Effector memory CD8-positive, alpha-beta T cell (primary cell): Measurements from ENCODE around the gene SYNGR1.
"Not testable (repeated sequence)": the region's sequence is repeated elsewhere in the genome, so short reads cannot be mapped to it uniquely, and the experiment has no call there.

Source experiments
- ATAC-seq: fragments of 150-1000 bp; cut with Tn5 transposase; replicated peaks from 2 replicates; pipeline ENCODE4 v1.10.0; 2021; ENCODE audit warnings: mild to moderate bottlenecking, moderate library complexity
- DNase-seq, 3 experiments: peaks; one replicate each; pipeline ENCODE4 v3.0.0; 2021
- H3K27ac Mint-ChIP-seq, 2 donors: one replicate each; pipeline ENCODE4 v1.8.0; 2022; ENCODE audit warnings: mild to moderate bottlenecking in 2 of 2, mixed read lengths in 2 of 2, moderate library complexity in 2 of 2
- H3K27me3 Mint-ChIP-seq, 2 donors: one replicate each; pipeline ENCODE4 v1.8.0; 2022; ENCODE audit warnings: mixed read lengths in 2 of 2
- H3K36me3 Mint-ChIP-seq: one replicate; pipeline ENCODE4 v1.8.0; 2022; ENCODE audit warnings: mild to moderate bottlenecking, moderate library complexity, mixed read lengths; ENCODE audit not compliant: insufficient read depth
- H3K4me1 Mint-ChIP-seq, 2 donors: one replicate each; pipeline ENCODE4 v1.8.0; 2022; ENCODE audit warnings: low read depth in 2 of 2, mixed read lengths in 2 of 2
- H3K4me3 Mint-ChIP-seq, 2 donors: one replicate each; pipeline ENCODE4 v1.8.0; 2022; ENCODE audit warnings: mild to moderate bottlenecking in 2 of 2, mixed read lengths in 2 of 2, moderate library complexity in 2 of 2
- H3K9me3 Mint-ChIP-seq, 2 donors: one replicate each; pipeline ENCODE4 v1.8.0; 2022; ENCODE audit warnings: mixed read lengths in 2 of 2

Gene SYNGR1

DNA sequence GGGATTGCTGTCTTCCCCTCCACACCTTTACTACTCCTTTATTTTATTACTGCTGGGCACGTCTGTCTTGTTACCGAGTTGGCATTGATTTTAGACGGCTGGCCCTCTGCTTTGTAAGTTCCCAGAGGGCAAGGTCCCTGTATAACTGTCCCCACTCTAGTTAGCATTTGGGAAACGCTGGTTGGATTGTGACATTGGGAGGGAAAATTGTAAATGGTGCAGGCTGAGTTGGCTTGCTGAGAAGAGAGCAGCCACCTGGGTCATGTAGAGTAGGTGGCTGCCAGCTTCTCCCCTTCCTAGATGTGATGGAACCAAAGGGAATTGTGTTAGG lies 51.5 kb downstream of the SYNGR1 start:
- no peak for ATAC-seq

DNA sequence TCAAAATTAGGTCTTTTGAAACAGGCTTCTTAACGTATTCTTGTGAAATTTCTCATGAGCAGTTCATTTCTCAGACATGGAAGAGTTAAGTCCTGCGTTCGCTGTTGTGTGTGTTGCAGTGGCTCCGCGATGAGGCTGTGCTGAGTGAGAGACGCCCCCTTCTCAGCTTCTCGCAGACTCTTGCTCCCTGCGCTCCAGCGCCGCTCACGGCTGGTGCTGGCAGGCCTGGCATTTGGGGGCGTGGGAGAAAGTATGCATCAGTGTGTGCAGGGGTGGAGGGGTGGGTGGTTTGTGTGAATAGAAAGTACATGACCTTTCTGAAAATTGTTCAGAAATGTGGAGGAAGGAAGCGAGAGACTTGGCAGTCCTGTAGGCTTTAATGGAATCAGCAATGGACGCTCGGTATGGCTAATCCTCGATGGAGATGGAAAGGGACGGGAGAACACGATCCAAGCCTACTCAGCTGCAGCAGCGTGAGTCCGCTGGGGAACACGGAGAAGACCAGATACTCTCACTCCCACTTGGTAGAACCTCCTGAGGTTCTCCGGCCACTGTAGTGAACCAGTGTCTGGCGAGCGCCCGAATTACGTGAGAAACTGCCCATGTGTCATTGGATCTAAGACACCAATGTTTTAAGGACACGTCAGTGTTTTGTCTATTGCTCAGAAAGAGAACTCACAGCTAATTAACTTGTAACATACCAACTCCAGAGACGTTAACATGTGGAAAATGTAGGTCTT lies 55.7 kb downstream of the SYNGR1 start:
- Mint-ChIP-seq H3K9me3 (no peaks in the 10 kb centered on the region), H3K27me3 (no peaks in the 10 kb centered on the region), H3K4me3 (no peak overlapping the region), H3K4me1 (peaks cover 23 to 38% of the 10 kb centered on the region in 2 donors), H3K27ac (peak overlapping the region in 1 of 2 donors; percentile 22), H3K36me3 (peaks cover 29% of the 10 kb centered on the region)
- ATAC-seq, result no peak
- DNase-seq, result no peak

More for the DNA sequence above, 51.5 kb downstream of the SYNGR1 start:
- peak overlapping the region; percentile 62 to 92 for H3K4me3 Mint-ChIP-seq
- H3K9me3 Mint-ChIP-seq, result no peaks in the 10 kb centered on the region
- H3K27ac Mint-ChIP-seq, result peak overlapping the region; percentile 22 to 41
- H3K4me1 Mint-ChIP-seq, result peaks cover 19 to 23% of the 10 kb centered on the region in 2 donors
- H3K27me3 Mint-ChIP-seq, result no peaks in the 10 kb centered on the region
- H3K36me3 Mint-ChIP-seq, result peaks cover 16% of the 10 kb centered on the region
- DNase-seq, result no peak

DNA sequence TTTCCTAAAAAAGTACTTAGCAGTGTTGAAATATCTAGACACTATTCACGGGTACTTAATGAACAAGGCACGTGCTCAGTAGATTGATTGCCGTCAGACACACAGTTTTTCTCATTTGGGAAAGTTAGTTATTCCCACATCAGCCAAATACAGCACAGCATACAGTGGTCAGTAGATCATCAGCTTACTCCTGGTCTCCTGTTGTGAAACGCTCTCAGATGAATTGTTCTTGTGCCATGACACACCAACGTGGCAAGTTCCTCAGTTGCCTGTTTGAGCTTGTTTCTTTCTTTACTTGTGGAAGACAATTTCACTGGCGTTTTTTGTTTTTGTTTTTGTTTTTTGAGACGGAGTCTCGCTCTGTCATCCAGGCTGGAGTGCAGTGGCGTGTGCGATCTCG lies 58.4 kb downstream of the SYNGR1 start:
- Mint-ChIP-seq H3K4me1 (peaks cover 17 to 39% of the 10 kb centered on the region in 2 donors), H3K4me3 (no peak overlapping the region), H3K27me3 (no peaks in the 10 kb centered on the region)

DNA sequence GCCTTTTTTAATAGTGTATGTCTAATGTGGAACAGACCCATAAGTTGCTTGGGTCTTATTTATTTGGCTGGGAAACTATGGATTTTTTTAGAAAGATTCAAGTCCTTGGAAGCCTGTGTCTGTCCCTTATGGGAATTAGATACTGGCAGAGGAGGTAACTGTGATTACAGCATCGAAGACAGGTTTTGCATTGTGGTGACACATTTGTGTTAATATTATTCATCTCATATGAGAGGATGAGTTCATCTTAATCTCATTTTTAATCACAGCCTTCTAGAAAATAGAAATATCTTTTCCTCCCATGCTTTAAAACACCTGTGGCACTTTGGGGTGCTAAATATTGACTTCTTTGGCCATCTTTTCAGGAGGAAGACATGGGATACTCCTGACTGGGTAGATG lies 59.0 kb downstream of the SYNGR1 start:
- H3K9me3 Mint-ChIP-seq, result no peaks in the 10 kb centered on the region
- peaks cover 17 to 38% of the 10 kb centered on the region in 2 donors for H3K4me1 Mint-ChIP-seq
- peaks cover 29% of the 10 kb centered on the region for H3K36me3 Mint-ChIP-seq
- DNase-seq, result no peak
- no peak overlapping the region for H3K4me3 Mint-ChIP-seq
- peak overlapping the region; percentile 17 to 68 for H3K27ac Mint-ChIP-seq
- no peak for ATAC-seq
- no peaks in the 10 kb centered on the region for H3K27me3 Mint-ChIP-seq

More for the DNA sequence above, 58.4 kb downstream of the SYNGR1 start:
- DNase-seq, result no peak
- no peak for ATAC-seq
- peaks cover 30% of the 10 kb centered on the region for H3K36me3 Mint-ChIP-seq
- H3K27ac Mint-ChIP-seq, result no peak overlapping the region
- no peaks in the 10 kb centered on the region for H3K9me3 Mint-ChIP-seq

DNA sequence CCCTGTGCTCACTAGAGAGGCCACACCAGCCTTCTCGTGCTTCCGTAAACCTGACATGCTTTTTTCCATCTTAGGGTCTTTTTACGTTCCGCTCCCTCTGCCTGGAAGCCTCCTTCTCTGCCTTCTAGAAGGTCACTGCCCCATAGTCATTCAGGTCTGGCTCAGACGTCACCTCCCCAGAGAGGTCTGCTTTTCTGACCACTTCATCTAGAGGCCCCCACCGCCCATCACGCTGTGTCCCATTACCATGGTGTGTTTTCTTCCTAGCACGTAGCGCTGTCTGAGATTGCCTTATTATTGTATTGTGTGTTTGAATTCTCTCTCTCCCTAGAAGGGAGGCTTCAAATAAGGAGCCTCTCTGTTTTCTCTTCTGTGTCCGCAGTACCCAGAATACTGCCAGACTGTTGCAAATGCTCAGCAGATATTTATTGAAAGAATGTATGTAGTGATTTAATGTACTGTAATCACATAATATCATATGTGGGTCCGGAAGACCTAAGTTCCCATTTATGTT lies 59.8 kb downstream of the SYNGR1 start:
- ATAC-seq (no peak), DNase-seq (no peak)
- peaks cover 20 to 41% of the 10 kb centered on the region in 2 donors for H3K4me1 Mint-ChIP-seq
- H3K27ac Mint-ChIP-seq, result peak overlapping the region; percentile 26 to 68
- no peaks in the 10 kb centered on the region for H3K27me3 Mint-ChIP-seq
- no peak overlapping the region for H3K4me3 Mint-ChIP-seq
- H3K36me3 Mint-ChIP-seq, result peaks cover 24% of the 10 kb centered on the region
- H3K9me3 Mint-ChIP-seq, result no peaks in the 10 kb centered on the region

DNA sequence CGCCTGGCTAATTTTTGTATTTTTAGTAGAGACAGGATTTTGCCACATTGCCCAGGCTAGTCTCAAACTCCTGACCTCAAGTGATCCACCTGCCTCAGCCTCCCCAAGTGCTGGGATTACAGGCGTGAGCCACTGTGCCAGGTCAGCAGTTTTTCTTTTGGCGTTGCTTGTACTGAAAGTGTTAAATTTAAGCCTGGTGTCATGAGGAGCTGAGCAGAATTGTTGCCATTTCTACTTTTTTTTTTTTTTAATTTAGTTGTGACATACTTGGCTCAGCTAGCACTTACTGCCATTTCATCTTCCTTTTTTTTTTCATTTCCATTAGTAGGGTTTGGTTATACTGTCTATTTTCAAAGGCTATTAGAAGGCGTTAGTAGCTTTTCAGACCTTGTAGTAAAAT lies 60.5 kb downstream of the SYNGR1 start:
- H3K9me3 Mint-ChIP-seq, result no peaks in the 10 kb centered on the region
- ATAC-seq (no peak), DNase-seq (no peak)
- H3K4me1 Mint-ChIP-seq, result peaks cover 19 to 41% of the 10 kb centered on the region in 2 donors
- peaks cover 24% of the 10 kb centered on the region for H3K36me3 Mint-ChIP-seq
- H3K27ac Mint-ChIP-seq, result peak overlapping the region in 1 of 2 donors; percentile 26
- no peaks in the 10 kb centered on the region for H3K27me3 Mint-ChIP-seq
- no peak overlapping the region for H3K4me3 Mint-ChIP-seq

DNA sequence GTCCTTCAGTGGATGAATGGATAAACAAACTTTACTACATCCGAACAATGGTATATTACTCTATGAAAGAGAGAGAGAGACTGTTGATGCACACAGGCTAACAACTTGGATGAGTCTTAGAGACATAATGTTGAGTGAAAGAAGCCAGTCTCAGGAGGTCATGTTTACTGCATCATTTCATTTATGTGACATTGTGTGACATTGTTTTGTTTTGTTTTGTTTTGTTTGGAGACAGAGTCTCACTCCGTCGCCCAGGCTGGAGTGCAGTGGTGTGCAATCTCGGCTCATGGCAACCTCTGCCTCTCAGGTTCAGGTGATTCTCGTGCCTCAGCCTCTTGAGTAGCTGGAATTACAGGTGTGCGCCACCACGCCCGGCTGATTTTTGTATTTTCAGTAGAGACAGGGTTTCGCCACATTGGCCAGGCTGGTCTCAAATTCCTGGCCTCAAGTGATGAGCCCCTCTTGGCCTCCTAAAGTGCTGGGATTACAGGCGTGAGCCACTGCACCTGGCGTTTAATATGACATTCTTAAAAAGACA lies 62.1 kb downstream of the SYNGR1 start:
- H3K27me3 Mint-ChIP-seq, result not testable (repeated sequence)

DNA sequence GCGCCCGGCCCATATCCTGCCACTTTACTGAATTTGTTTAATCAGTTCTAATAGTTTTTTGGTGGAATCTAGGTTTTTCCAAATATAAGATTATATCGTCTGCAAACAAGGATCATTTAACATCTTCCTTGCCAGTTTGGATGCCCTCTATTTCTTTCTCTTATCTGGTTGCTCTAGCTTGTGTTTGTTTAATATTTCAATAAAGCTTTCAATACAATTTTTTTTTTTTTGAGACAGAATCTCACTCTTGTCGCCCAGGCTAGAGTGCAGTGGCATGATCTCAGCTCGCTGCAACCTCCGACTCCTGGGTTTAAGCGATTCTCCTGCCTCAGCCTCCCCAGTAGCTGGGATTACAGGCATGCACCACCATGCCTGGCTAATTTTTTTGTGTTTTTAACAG lies 63.4 kb downstream of the SYNGR1 start:
- peak overlapping the region; percentile 50 to 55 for H3K4me3 Mint-ChIP-seq
- peaks cover 23% of the 10 kb centered on the region for H3K36me3 Mint-ChIP-seq
- H3K4me1 Mint-ChIP-seq, result peaks cover 16 to 33% of the 10 kb centered on the region in 2 donors
- not testable (repeated sequence) for ATAC-seq, H3K9me3 Mint-ChIP-seq, DNase-seq, H3K27me3 Mint-ChIP-seq
- peak overlapping the region; percentile 10 to 44 for H3K27ac Mint-ChIP-seq

More for the DNA sequence above, 62.1 kb downstream of the SYNGR1 start:
- H3K4me1 Mint-ChIP-seq, result peaks cover 19 to 39% of the 10 kb centered on the region in 2 donors
- not testable (repeated sequence) for H3K9me3 Mint-ChIP-seq, DNase-seq, ATAC-seq
- H3K36me3 Mint-ChIP-seq, result peaks cover 22% of the 10 kb centered on the region
- peak overlapping the region in 1 of 2 donors; percentile 52 for H3K27ac Mint-ChIP-seq
- H3K4me3 Mint-ChIP-seq, result peak overlapping the region; percentile 50 to 55

DNA sequence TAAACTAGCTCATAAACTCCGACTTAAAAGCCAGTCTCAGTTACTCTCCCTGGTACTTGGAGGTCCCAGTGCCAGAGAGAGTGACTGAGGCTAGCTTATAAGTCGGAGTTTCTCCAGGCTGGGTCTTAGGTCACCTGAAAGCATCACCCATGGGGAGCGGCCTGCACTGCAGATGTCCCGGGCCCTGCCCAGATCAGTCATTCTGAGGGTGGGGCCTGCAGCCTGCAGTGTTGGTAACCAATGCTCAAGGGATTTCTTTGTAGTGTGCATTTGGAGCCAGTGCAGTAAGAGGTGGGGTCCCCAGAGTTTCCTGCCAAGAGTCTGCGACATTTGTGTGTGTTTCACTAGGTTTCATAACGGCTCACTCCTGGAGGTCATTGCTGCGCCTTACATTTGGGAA lies 64.6 kb downstream of the SYNGR1 start:
- H3K4me1 Mint-ChIP-seq, result peaks cover 16 to 30% of the 10 kb centered on the region in 2 donors
- DNase-seq, result no peak
- no peaks in the 10 kb centered on the region for H3K27me3 Mint-ChIP-seq
- H3K36me3 Mint-ChIP-seq, result peaks cover 29% of the 10 kb centered on the region
- ATAC-seq, result no peak
- peak overlapping the region; percentile 85 to 89 for H3K27ac Mint-ChIP-seq
- no peak overlapping the region for H3K4me3 Mint-ChIP-seq
- H3K9me3 Mint-ChIP-seq, result no peaks in the 10 kb centered on the region

DNA sequence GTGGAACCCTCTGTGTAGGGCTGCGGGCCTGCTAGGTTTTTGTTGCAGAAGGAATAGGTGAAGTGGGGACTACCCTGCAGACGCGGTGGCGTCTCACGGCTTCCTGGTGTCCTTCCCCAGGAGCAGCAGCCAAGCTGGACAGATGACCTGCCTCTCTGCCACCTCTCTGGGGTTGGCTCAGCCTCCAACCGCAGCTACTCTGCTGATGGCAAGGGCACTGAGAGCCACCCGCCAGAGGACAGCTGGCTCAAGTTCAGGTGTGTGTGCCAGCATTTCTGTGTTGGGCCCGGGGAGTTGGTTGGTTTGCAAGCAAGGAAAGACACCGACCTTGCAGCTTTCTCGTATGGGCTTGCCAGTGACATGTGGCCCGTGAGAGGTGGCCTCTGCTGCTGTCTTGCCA lies 65.1 kb downstream of the SYNGR1 start:
- no peak overlapping the region for H3K27ac Mint-ChIP-seq
- H3K4me3 Mint-ChIP-seq, result no peak overlapping the region
- H3K36me3 Mint-ChIP-seq, result peaks cover 31% of the 10 kb centered on the region
- DNase-seq (no peak), ATAC-seq (no peak)
- peaks cover 15 to 26% of the 10 kb centered on the region in 2 donors for H3K4me1 Mint-ChIP-seq
- H3K9me3 Mint-ChIP-seq, result no peaks in the 10 kb centered on the region
- no peaks in the 10 kb centered on the region for H3K27me3 Mint-ChIP-seq

DNA sequence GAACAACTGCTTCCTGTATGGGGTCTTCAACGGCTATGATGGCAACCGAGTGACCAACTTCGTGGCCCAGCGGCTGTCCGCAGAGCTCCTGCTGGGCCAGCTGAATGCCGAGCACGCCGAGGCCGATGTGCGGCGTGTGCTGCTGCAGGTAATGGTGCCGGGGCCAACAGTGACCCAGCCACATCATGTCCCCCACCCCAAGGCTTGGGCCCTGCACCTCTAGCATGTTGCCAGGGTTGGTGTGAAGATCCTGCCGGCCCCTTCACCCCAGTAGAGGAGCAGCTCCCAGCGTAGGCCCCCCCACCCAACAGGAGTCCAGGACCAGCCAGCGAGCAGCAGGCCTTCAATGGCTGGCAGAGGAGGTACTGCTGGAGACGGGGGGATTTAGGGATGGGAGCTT lies 65.7 kb downstream of the SYNGR1 start:
- DNase-seq (no peak), ATAC-seq (no peak)
- Mint-ChIP-seq H3K27ac (no peak overlapping the region), H3K27me3 (no peaks in the 10 kb centered on the region), H3K4me1 (peaks cover 15 to 26% of the 10 kb centered on the region in 2 donors), H3K36me3 (peaks cover 30% of the 10 kb centered on the region), H3K4me3 (no peak overlapping the region), H3K9me3 (no peaks in the 10 kb centered on the region)

DNA sequence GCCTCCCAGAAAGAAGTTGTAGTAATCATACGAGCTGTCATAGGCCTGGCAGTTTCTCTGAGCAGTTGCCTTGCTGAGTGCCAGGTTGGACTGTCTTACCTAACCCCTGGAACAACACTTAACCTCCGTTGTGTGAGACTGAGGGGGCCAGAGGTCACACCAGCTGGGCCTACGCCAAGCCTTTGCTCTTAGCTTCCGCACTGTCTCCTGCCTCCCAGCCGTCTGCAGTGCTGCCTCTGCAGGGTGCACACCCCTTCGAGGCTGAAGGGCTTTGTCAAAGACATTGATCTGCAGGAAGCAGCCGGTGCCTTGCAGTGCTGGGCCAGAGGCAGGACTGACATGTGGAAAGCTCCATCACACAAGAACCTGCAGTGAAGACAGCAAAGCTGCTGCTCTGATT lies 66.5 kb downstream of the SYNGR1 start:
- Mint-ChIP-seq H3K4me3 (no peak overlapping the region), H3K4me1 (peaks cover 18 to 23% of the 10 kb centered on the region in 2 donors), H3K36me3 (peaks cover 32% of the 10 kb centered on the region), H3K9me3 (no peaks in the 10 kb centered on the region), H3K27ac (no peak overlapping the region), H3K27me3 (no peaks in the 10 kb centered on the region)
- ATAC-seq (no peak), DNase-seq (no peak)

DNA sequence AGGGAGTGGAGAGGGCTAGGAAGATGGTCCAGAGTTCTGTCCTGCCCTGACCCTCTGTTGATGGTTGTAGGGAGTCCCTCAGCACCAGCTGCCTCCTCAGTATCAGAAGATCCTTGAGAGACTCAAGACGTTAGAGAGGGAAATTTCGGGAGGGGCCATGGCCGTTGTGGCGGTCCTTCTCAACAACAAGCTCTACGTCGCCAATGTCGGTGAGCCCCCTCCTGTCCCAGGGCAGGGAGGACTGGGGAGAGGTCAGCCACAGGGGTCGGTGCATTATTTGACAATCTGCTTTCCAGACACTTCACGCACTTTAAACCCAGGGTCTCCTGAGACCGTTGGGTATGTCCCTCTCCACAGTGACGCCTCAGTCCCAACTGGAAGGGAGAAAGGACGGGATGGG lies 67.8 kb downstream of the SYNGR1 start:
- H3K9me3 Mint-ChIP-seq, result no peaks in the 10 kb centered on the region
- H3K27ac Mint-ChIP-seq, result no peak overlapping the region
- DNase-seq (no peak), ATAC-seq (no peak)
- H3K4me3 Mint-ChIP-seq, result no peak overlapping the region
- H3K36me3 Mint-ChIP-seq, result peaks cover 40% of the 10 kb centered on the region
- H3K27me3 Mint-ChIP-seq, result no peaks in the 10 kb centered on the region
- peaks cover 9 to 12% of the 10 kb centered on the region in 2 donors for H3K4me1 Mint-ChIP-seq

DNA sequence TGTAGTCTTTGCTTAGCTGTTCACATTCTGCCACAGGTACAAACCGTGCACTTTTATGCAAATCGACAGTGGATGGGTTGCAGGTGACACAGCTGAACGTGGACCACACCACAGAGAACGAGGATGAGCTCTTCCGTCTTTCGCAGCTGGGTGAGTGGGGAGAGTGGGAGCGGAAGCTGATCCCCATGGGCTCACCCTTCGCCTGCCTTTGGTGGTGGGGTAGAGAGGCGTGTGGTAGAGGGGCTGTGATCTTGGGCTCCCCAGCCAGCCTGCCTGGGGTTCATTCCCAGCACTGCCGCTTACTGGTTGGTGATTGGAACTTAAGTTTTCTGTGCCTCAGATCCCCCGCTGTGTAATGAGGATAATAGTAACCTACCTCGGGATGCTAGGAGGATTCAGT lies 68.9 kb downstream of the SYNGR1 start:
- Mint-ChIP-seq H3K27ac (peak overlapping the region in 1 of 2 donors; percentile 75), H3K9me3 (no peaks in the 10 kb centered on the region), H3K36me3 (peaks cover 40% of the 10 kb centered on the region), H3K4me1 (peaks cover 7 to 8% of the 10 kb centered on the region in 2 donors), H3K27me3 (no peaks in the 10 kb centered on the region), H3K4me3 (no peak overlapping the region)
- DNase-seq (no peak), ATAC-seq (no peak)
